ENCODE data around the gene SCN7A.

- TF ChIP-seq ETV6 (CRISPR knock-in tag; IDR thresholded peaks at IDR 0.05) (no peak), PRDM15 (CRISPR knock-in tag; IDR thresholded peaks at IDR 0.05) (no peak), CDX4 (CRISPR knock-in tag; IDR thresholded peaks at IDR 0.05; ENCODE audit: borderline replicate concordance) (no peak), CTCF (IDR thresholded peaks at IDR 0.05) (no peak), TCF7 (CRISPR knock-in tag; IDR thresholded peaks at IDR 0.05; ENCODE audit: low read depth) (no peak), ZNF121 (CRISPR knock-in tag; IDR thresholded peaks at IDR 0.05) (no peak), ATF2 (CRISPR knock-in tag; IDR thresholded peaks at IDR 0.05; ENCODE audit: borderline replicate concordance, low read depth) (no peak), USF2 (CRISPR knock-in tag; IDR thresholded peaks at IDR 0.05) (no peak), ZNF532 (CRISPR knock-in tag; IDR thresholded peaks at IDR 0.05; ENCODE audit: borderline replicate concordance) (no peak), GRHL2 (CRISPR knock-in tag; IDR thresholded peaks at IDR 0.05; ENCODE audit: insufficient replicate concordance, severe bottlenecking) (no peak), FOXP1 (CRISPR knock-in tag; IDR thresholded peaks at IDR 0.05; ENCODE audit: borderline replicate concordance) (no peak), TEAD1 (CRISPR knock-in tag; IDR thresholded peaks at IDR 0.05) (no peak), TEAD4 (CRISPR knock-in tag; IDR thresholded peaks at IDR 0.05) (no peak)
Measured at GRCh38 chr2:166432331-166432730, 61.7 kb downstream of the SCN7A start.

All from WTC11 (cell line).